Breast epithelium (tissue), 3 donors: ENCODE measurements around the gene C16orf86.

Experiments used
- POLR2A ChIP-seq: fragments of 450-650 bp; IDR thresholded peaks from one replicate; pipeline ENCODE4 v1.6.1; 2016; ENCODE audit warnings: antibody characterized with exemption, mild to moderate bottlenecking, moderate library complexity
- TF ChIP-seq, protein P1 (sequence below), 3 donors: fragments of 450-650 bp; IDR thresholded peaks; one replicate each; pipeline ENCODE4 v1.5.1; 2016 to 2017; ENCODE audit warnings: antibody characterized with exemption in 3 of 3, mild to moderate bottlenecking in 3 of 3, moderate library complexity in 3 of 3

DNA sequence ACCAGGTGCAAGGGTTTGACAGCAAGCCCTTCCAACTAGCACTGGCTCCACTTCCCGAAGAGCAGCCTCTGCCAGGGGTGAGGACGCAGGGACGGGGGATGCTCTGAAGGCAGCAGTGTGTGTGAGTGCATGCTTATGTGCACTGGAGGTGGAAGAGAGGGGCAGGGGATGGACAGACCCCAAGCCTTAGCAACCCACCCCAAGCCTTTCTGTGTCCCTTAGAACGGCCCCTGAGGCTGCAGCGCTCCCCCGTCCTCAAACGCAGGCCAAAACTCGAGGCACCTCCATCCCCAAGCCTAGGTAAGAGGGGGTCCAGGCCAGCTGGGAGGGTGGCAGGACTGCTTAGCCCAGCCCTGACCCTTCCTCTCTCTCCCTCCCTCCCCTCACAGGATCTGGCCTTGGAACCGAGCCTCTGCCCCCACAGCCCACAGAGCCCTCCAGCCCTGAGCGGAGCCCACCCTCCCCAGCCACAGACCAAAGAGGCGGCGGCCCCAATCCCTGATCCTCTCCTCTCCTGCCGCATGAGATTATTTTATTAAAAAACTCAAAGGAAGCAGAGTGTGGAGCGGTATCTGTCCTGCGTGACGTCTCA, 9.5 kb upstream of the C16orf86 start:
- TF ChIP-seq, protein P1, sequence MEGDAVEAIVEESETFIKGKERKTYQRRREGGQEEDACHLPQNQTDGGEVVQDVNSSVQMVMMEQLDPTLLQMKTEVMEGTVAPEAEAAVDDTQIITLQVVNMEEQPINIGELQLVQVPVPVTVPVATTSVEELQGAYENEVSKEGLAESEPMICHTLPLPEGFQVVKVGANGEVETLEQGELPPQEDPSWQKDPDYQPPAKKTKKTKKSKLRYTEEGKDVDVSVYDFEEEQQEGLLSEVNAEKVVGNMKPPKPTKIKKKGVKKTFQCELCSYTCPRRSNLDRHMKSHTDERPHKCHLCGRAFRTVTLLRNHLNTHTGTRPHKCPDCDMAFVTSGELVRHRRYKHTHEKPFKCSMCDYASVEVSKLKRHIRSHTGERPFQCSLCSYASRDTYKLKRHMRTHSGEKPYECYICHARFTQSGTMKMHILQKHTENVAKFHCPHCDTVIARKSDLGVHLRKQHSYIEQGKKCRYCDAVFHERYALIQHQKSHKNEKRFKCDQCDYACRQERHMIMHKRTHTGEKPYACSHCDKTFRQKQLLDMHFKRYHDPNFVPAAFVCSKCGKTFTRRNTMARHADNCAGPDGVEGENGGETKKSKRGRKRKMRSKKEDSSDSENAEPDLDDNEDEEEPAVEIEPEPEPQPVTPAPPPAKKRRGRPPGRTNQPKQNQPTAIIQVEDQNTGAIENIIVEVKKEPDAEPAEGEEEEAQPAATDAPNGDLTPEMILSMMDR (IDR thresholded peaks at IDR 0.05) = no peak
- TF ChIP-seq POLR2A = no peak
